Gastroesophageal sphincter (tissue), 4 donors: ENCODE measurements around the gene ATP9B. TPM values are rescaled to one million over a fixed set of nuclear protein-coding genes. Genes with fewer than 3 reads are reported as not detected.

Experiments used
- ATAC-seq: fragments of 150-250 bp; one replicate; pipeline ENCODE4 v1.9.1; 2016; ENCODE audit warnings: mild to moderate bottlenecking, moderate library complexity
- H3K27ac ChIP-seq, 4 donors: fragments of 200-600 bp; sonication (generic) in 3 of 4; 1 replicate in 3 of 4; 2 replicates in 1 of 4; pipeline ENCODE4 v1.5.1; 2016 to 2019
- H3K27me3 ChIP-seq: fragments of 200-600 bp; sonication (generic); one replicate; pipeline ENCODE4 v1.5.1; 2019
- H3K36me3 ChIP-seq, 2 donors: fragments of 200-600 bp; sonication (generic); one replicate each; pipeline ENCODE4 v1.5.1; 2019; ENCODE audit warnings: control low read depth in 1 of 2
- H3K4me1 ChIP-seq, 3 donors: fragments of 200-600 bp; sonication (generic); 1 replicate in 2 of 3; 2 replicates in 1 of 3; pipeline ENCODE4 v1.5.1; 2016 to 2019; ENCODE audit warnings: control low read depth in 2 of 3
- H3K4me3 ChIP-seq, 2 donors: fragments of 200-600 bp; sonication (generic); one replicate each; pipeline ENCODE4 v1.5.1; 2019; ENCODE audit warnings: mild to moderate bottlenecking in 1 of 2, moderate library complexity in 1 of 2
- H3K9me3 ChIP-seq, 3 donors: fragments of 200-600 bp; sonication (generic); one replicate each; pipeline ENCODE4 v1.5.1; 2017 to 2019; ENCODE audit warnings: control low read depth in 2 of 3
- CTCF ChIP-seq, 4 experiments: fragments of 200-600 bp in 2 of 4; fragments of 450-650 bp in 2 of 4; sonication (generic) in 1 of 4; IDR thresholded peaks; one replicate each; pipeline ENCODE4 v1.5.1; 2017 to 2019; ENCODE audit warnings: antibody characterized with exemption in 4 of 4, mild to moderate bottlenecking in 2 of 4, moderate library complexity in 2 of 4
- EP300 ChIP-seq: sonication (generic); formaldehyde crosslinking; IDR thresholded peaks from one replicate; pipeline ENCODE4 v1.6.1; 2017; ENCODE audit warnings: antibody characterized with exemption, mild to moderate bottlenecking
- POLR2A ChIP-seq, 2 donors: fragments of 450-650 bp; IDR thresholded peaks; one replicate each; pipeline ENCODE4 v1.6.1; 2017; ENCODE audit warnings: antibody characterized with exemption in 2 of 2, mild to moderate bottlenecking in 2 of 2, moderate library complexity in 1 of 2
- POLR2AphosphoS5 ChIP-seq: sonication (generic); formaldehyde crosslinking; IDR thresholded peaks from one replicate; pipeline ENCODE4 v1.6.1; 2017; ENCODE audit warnings: antibody characterized with exemption
- WGBS, 2 donors: methylation state at CpG; one replicate each; pipeline ENCODE4 v1.1.5; 2018; ENCODE audit warnings: low coverage in 1 of 2; 5-methylcytosine and 5-hydroxymethylcytosine counted together
- total RNA-seq, 4 donors: library from RNA; depleted of rRNA; stranded (reverse); fragments of >200 nt; gene quantifications; one replicate each; pipeline ENCODE4 v1.1.0, GENCODE V29; 2016

The ATP9B gene
- total RNA-seq, 4 donors from 2014 or later, result 16.6 to 48.7 (median 33.7) TPM

- H3K4me3 ChIP-seq, result no peak overlapping the region
- H3K27me3 ChIP-seq, result no peaks in the 10 kb centered on the region
- no peak for TF ChIP-seq POLR2A (IDR thresholded peaks at IDR 0.05)
- no peak for TF ChIP-seq CTCF (IDR thresholded peaks at IDR 0.05)
- no peak for TF ChIP-seq POLR2AphosphoS5
- TF ChIP-seq EP300, result no peak
- no peak overlapping the region for H3K27ac ChIP-seq
- no peaks in the 10 kb centered on the region for H3K9me3 ChIP-seq
- H3K36me3 ChIP-seq, result peaks cover 0 to 31% of the 10 kb centered on the region in 2 donors
- H3K4me1 ChIP-seq, result no peaks in the 10 kb centered on the region
- WGBS, 2 donors, result 41 to 60% methylated on average over 2 of the region's 2 CpGs
- no peak for ATAC-seq
Observed at GRCh38 chr18:79123948-79124347, 54.8 kb downstream of the ATP9B start.

GRCh38 chr18:79129120-79129519 is 59.9 kb downstream of the ATP9B start:
- H3K4me1 ChIP-seq, result no peaks in the 10 kb centered on the region
- ATAC-seq, result no peak
- no peaks in the 10 kb centered on the region for H3K9me3 ChIP-seq
- no peaks in the 10 kb centered on the region for H3K27me3 ChIP-seq
- H3K4me3 ChIP-seq, result no peak overlapping the region
- TF ChIP-seq EP300 (no peak), POLR2AphosphoS5 (no peak), POLR2A (IDR thresholded peaks at IDR 0.05) (no peak)
- peaks cover 0 to 55% of the 10 kb centered on the region in 2 donors for H3K36me3 ChIP-seq
- WGBS, 2 donors, result 57 to 88% methylated on average over 2 to 3 of the region's 3 CpGs
- H3K27ac ChIP-seq, result no peak overlapping the region

- H3K27me3 ChIP-seq, result no peaks in the 10 kb centered on the region
- TF ChIP-seq POLR2A (IDR thresholded peaks at IDR 0.05) (no peak), EP300 (no peak), CTCF (IDR thresholded peaks at IDR 0.05) (no peak), POLR2AphosphoS5 (no peak)
Observed at GRCh38 chr18:79133724-79134123, 64.5 kb downstream of the ATP9B start.

GRCh38 chr18:79135924-79136323 is 66.7 kb downstream of the ATP9B start:
- no peak for TF ChIP-seq EP300
- TF ChIP-seq POLR2AphosphoS5, result no peak
- no peak for TF ChIP-seq CTCF (IDR thresholded peaks at IDR 0.05)
- TF ChIP-seq POLR2A (IDR thresholded peaks at IDR 0.05), result no peak
- H3K27me3 ChIP-seq, result no peaks in the 10 kb centered on the region
- peaks cover 0 to 28% of the 10 kb centered on the region in 2 donors for H3K36me3 ChIP-seq
- ATAC-seq, result no peak
- no peak overlapping the region for H3K27ac ChIP-seq
- no peak overlapping the region for H3K4me3 ChIP-seq
- no peaks in the 10 kb centered on the region for H3K4me1 ChIP-seq
- no peaks in the 10 kb centered on the region for H3K9me3 ChIP-seq

More at GRCh38 chr18:79133724-79134123, 64.5 kb downstream of the ATP9B start:
- peaks cover 0 to 45% of the 10 kb centered on the region in 2 donors for H3K36me3 ChIP-seq
- H3K4me3 ChIP-seq, result no peak overlapping the region
- no peaks in the 10 kb centered on the region for H3K9me3 ChIP-seq
- no peak for ATAC-seq
- H3K27ac ChIP-seq, result no peak overlapping the region
- 62 to 70% methylated on average over 5 to 6 of the region's 6 CpGs for WGBS, 2 donors
- no peaks in the 10 kb centered on the region for H3K4me1 ChIP-seq

- 94 to 100% methylated on average over 2 to 5 of the region's 6 CpGs for WGBS, 2 donors
- TF ChIP-seq CTCF (IDR thresholded peaks at IDR 0.05) (no peak), POLR2AphosphoS5 (no peak), EP300 (no peak), POLR2A (IDR thresholded peaks at IDR 0.05) (no peak)
- no peak overlapping the region for H3K27ac ChIP-seq
Observed at GRCh38 chr18:79136742-79137141, 67.5 kb downstream of the ATP9B start.

More at GRCh38 chr18:79136742-79137141, 67.5 kb downstream of the ATP9B start:
- Histone ChIP-seq H3K4me3 (no peak overlapping the region), H3K27me3 (no peaks in the 10 kb centered on the region), H3K9me3 (no peaks in the 10 kb centered on the region), H3K36me3 (peaks cover 0 to 24% of the 10 kb centered on the region in 2 donors), H3K4me1 (no peaks in the 10 kb centered on the region)
- ATAC-seq, result no peak
